Endothelial cell (in vitro differentiated cells): ENCODE data around the gene ZNF688. TPM values are rescaled to one million over a fixed set of nuclear protein-coding genes. Genes with fewer than 3 reads are reported as not detected.

Source experiments
- DNase-seq: peaks from one replicate; pipeline ENCODE4 v3.0.0; 2021; ENCODE audit warnings: low spot score
- H3K27ac Mint-ChIP-seq: one replicate; pipeline ENCODE4 v1.8.0; 2021; ENCODE audit warnings: mixed read lengths, inconsistent platforms; ENCODE audit not compliant: unreplicated experiment
- H3K27me3 Mint-ChIP-seq: one replicate; pipeline ENCODE4 v1.8.0; 2021; ENCODE audit warnings: mild to moderate bottlenecking, moderate library complexity, mixed read lengths, inconsistent platforms; ENCODE audit not compliant: unreplicated experiment
- H3K36me3 Mint-ChIP-seq: one replicate; pipeline ENCODE4 v1.8.0; 2021; ENCODE audit warnings: mild to moderate bottlenecking, low read depth, mixed read lengths, inconsistent platforms; ENCODE audit not compliant: unreplicated experiment
- H3K4me1 Mint-ChIP-seq: one replicate; pipeline ENCODE4 v1.8.0; 2021; ENCODE audit warnings: mild to moderate bottlenecking, mixed read lengths, inconsistent platforms; ENCODE audit not compliant: unreplicated experiment
- H3K4me3 Mint-ChIP-seq: one replicate; pipeline ENCODE4 v1.8.0; 2021; ENCODE audit warnings: mild to moderate bottlenecking, mixed read lengths, inconsistent platforms; ENCODE audit not compliant: unreplicated experiment
- H3K9me3 Mint-ChIP-seq: one replicate; pipeline ENCODE4 v1.8.0; 2021; ENCODE audit warnings: mixed read lengths, inconsistent platforms; ENCODE audit not compliant: unreplicated experiment
- CTCF ChIP-seq: fragments of 200-600 bp; sonication (generic); IDR thresholded peaks from one replicate; pipeline ENCODE4 v1.5.0; 2021; ENCODE audit warnings: antibody characterized with exemption; ENCODE audit not compliant: unreplicated experiment
- total RNA-seq: library from RNA; stranded (reverse); fragmentation: NEBNext Ultra II Directional; extraction: Animal tissue kit (Norgen Biotek cat#: 25700); gene quantifications from one replicate; pipeline ENCODE4 v1.2.1, GENCODE V29; 2021; ENCODE audit not compliant: unreplicated experiment

The ZNF688 gene
- total RNA-seq, 1 donor from 2014 or later, result 9.6 TPM

GRCh38 chr16:30605158-30605557 is 33.6 kb upstream of the ZNF688 start:
- Mint-ChIP-seq H3K4me3 (peak overlapping the region; percentile 49), H3K27ac (no peak overlapping the region), H3K9me3 (no peaks in the 10 kb centered on the region), H3K4me1 (peaks cover 5% of the 10 kb centered on the region), H3K36me3 (peaks cover 26% of the 10 kb centered on the region), H3K27me3 (peaks cover 12% of the 10 kb centered on the region)
- no peak for TF ChIP-seq CTCF
- no peak for DNase-seq

- no peak for TF ChIP-seq CTCF
- Mint-ChIP-seq H3K36me3 (peaks cover 26% of the 10 kb centered on the region), H3K9me3 (no peaks in the 10 kb centered on the region), H3K4me1 (peaks cover 5% of the 10 kb centered on the region), H3K27ac (no peak overlapping the region), H3K27me3 (peaks cover 12% of the 10 kb centered on the region), H3K4me3 (peak overlapping the region; percentile 49)
- no peak for DNase-seq
Measured at GRCh38 chr16:30604316-30604947, 32.9 kb upstream of the ZNF688 start.

- Mint-ChIP-seq H3K4me1 (peaks cover 2% of the 10 kb centered on the region), H3K27ac (peak overlapping the region; percentile 50), H3K27me3 (peaks cover 11% of the 10 kb centered on the region), H3K4me3 (no peak overlapping the region), H3K36me3 (peaks cover 26% of the 10 kb centered on the region), H3K9me3 (no peaks in the 10 kb centered on the region)
- TF ChIP-seq CTCF, result no peak
- DNase-seq, result no peak
Measured at GRCh38 chr16:30603945-30604315, 32.4 kb upstream of the ZNF688 start.

- peaks cover 11% of the 10 kb centered on the region for H3K27me3 Mint-ChIP-seq
- no peaks in the 10 kb centered on the region for H3K4me1 Mint-ChIP-seq
- no peak for TF ChIP-seq CTCF
- H3K9me3 Mint-ChIP-seq, result no peaks in the 10 kb centered on the region
- DNase-seq, result no peak
- H3K4me3 Mint-ChIP-seq, result no peak overlapping the region
- H3K36me3 Mint-ChIP-seq, result peaks cover 26% of the 10 kb centered on the region
- no peak overlapping the region for H3K27ac Mint-ChIP-seq
Measured at GRCh38 chr16:30602616-30603277, 31.2 kb upstream of the ZNF688 start.

- DNase-seq, result no peak
- Mint-ChIP-seq H3K9me3 (no peaks in the 10 kb centered on the region), H3K36me3 (peaks cover 26% of the 10 kb centered on the region), H3K27ac (no peak overlapping the region), H3K4me3 (no peak overlapping the region), H3K4me1 (no peaks in the 10 kb centered on the region), H3K27me3 (peaks cover 11% of the 10 kb centered on the region)
- TF ChIP-seq CTCF, result no peak
Measured at GRCh38 chr16:30601966-30602365, 30.5 kb upstream of the ZNF688 start.
